Bronchial epithelial cell (primary cell): ENCODE results near the gene TMEM43. TPM values are rescaled to one million over a fixed set of nuclear protein-coding genes. Genes with fewer than 3 reads are reported as not detected.

Source experiments
- DNase-seq: peaks from one replicate; pipeline ENCODE4 v3.0.0-alpha.2; 2010; ENCODE audit warnings: low read depth
- FAIRE-seq: peaks from 2 replicates; lab custom pipeline; 2011; peaks lifted over from hg19 to GRCh38; lab: Jason Lieb, UNC
- H3K27me3 ChIP-seq: 2 replicates; pipeline ENCODE4 v1.5.1; 2011; ENCODE audit warnings: low read length; ENCODE audit not compliant: control insufficient read depth, insufficient read depth
- H3K36me3 ChIP-seq: 2 replicates; pipeline ENCODE4 v1.5.1; 2011; ENCODE audit warnings: low read length; ENCODE audit not compliant: control insufficient read depth, insufficient read depth
- H3K4me3 ChIP-seq: 2 replicates; pipeline ENCODE4 v1.5.1; 2011; ENCODE audit warnings: mild to moderate bottlenecking, low read depth, low read length, control low read depth
- total RNA-seq: library from RNA; depleted of rRNA; stranded (reverse); fragments of >200 nt; gene quantifications from 2 replicates; pipeline ENCODE4 v1.2.1, GENCODE V29; 2014
- TF ChIP-seq, protein P1 (sequence below): IDR thresholded peaks from 2 replicates; pipeline ENCODE4 v1.5.1; 2011; ENCODE audit warnings: mild to moderate bottlenecking, moderate library complexity, low read length, control low read depth, inconsistent platforms; ENCODE audit not compliant: insufficient read depth, severe bottlenecking

TMEM43 gene
- total RNA-seq, 1 donor from 2014 or later, result 88.5 TPM

DNA sequence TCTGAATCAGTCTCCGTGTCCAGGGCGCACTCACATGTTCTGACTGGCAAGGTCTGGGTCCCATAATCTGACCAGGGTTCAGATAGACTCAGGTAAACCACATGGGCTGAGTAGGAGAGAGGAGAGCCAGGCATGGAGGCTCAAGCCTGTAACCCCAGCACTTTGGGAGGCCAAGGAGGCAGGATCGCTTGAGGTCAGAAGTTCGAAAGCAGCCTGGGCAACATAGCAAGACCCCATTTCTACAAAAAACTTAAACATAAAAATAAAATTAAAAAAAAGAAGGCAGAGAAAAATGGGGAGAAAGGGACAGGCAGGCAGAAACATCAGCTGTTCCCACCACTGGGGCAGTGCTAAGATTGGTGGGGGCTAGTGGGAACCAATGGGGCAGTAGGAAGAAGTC lies 5.4 kb downstream of the TMEM43 start:
- Histone ChIP-seq H3K36me3 (peaks cover 55% of the 10 kb centered on the region), H3K4me3 (no peak overlapping the region), H3K27me3 (no peaks in the 10 kb centered on the region)
- no peak for FAIRE-seq
- DNase-seq, result no peak
- TF ChIP-seq, protein P1, sequence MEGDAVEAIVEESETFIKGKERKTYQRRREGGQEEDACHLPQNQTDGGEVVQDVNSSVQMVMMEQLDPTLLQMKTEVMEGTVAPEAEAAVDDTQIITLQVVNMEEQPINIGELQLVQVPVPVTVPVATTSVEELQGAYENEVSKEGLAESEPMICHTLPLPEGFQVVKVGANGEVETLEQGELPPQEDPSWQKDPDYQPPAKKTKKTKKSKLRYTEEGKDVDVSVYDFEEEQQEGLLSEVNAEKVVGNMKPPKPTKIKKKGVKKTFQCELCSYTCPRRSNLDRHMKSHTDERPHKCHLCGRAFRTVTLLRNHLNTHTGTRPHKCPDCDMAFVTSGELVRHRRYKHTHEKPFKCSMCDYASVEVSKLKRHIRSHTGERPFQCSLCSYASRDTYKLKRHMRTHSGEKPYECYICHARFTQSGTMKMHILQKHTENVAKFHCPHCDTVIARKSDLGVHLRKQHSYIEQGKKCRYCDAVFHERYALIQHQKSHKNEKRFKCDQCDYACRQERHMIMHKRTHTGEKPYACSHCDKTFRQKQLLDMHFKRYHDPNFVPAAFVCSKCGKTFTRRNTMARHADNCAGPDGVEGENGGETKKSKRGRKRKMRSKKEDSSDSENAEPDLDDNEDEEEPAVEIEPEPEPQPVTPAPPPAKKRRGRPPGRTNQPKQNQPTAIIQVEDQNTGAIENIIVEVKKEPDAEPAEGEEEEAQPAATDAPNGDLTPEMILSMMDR, result no peak

DNA sequence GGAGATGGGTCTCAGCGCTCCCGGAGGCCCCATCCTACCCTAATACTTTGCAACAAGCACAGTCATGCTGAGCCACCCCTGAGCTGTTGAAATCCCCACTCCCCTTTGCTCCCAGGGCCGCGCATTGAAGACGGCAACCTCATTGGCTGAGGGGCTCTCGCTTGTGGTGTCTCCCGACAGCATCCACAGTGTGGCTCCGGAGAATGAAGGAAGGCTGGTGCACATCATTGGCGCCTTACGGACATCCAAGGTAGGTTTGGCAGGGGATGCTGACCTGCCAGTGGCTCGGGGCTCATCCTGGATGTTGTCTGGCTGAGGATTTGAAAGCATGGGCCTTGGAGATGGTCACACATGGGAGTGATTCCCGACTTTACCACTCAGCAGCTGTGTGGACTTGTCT lies 5.9 kb downstream of the TMEM43 start:
- Histone ChIP-seq H3K27me3 (no peaks in the 10 kb centered on the region), H3K4me3 (no peak overlapping the region), H3K36me3 (peaks cover 57% of the 10 kb centered on the region)
- DNase-seq (no peak), FAIRE-seq (no peak)
- TF ChIP-seq, protein P1, result no peak

DNA sequence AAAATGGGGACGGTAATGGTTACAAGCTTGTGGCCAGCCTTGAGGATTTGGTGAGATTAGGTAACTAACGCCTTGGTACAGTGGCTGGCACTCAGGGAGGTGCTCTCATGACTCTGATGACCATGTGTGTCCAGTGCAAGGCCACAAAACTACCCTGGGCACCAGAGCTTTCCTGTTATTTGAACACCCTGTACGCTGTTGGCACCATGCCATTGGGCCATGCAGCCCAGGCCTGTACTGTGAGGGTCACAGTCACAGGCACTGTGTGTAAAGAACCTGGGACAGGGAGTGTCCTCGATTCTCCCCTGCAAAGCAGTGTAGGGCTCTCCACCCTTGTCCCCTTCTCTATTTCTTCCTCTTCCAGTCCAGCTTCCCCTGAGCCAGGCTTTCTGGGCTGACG lies 6.3 kb downstream of the TMEM43 start:
- DNase-seq (no peak), FAIRE-seq (no peak)
- Histone ChIP-seq H3K27me3 (no peaks in the 10 kb centered on the region), H3K4me3 (no peak overlapping the region), H3K36me3 (peaks cover 58% of the 10 kb centered on the region)
- TF ChIP-seq, protein P1, result no peak

DNA sequence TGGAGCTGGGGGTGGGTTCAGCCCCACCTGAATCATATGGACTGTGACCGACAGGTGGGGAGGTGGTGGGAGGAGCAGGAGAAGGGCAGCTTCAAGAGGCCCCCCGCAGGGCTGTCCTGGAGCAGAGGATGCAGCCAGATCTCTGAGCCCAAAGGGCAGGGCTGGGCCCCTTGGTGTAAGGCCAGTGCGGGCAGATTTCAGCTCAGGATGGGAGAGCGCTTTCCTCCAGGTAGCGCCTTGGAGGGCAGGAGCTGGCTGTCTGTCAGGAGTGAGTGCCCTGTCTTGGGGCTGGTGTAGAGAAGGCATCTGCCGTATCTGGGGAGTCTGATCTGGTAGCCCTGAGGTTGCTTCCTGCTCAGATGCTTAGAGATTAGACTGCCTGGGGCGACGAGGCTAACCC lies 7.3 kb downstream of the TMEM43 start:
- Histone ChIP-seq H3K4me3 (no peak overlapping the region), H3K36me3 (peaks cover 57% of the 10 kb centered on the region), H3K27me3 (no peaks in the 10 kb centered on the region)
- DNase-seq, result no peak
- TF ChIP-seq, protein P1, result no peak
- no peak for FAIRE-seq

DNA sequence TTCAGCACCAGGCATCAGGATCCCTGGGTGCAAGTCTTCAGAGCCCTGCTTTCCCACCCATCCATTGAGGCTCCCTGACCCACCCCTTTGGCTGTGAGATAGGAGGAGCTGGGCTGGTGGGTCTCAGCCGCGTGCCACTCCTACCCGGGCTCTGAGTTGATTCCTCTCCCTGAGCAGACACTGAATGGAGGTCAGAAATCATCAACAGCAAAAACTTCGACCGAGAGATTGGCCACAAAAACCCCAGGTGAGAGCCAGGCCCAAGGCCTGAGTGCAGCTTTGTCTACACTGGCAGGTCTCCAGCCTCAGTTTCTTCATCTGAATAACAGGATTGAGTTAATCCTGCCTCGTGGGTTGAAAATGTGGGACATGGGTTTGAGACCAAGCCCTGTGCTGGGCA lies 7.8 kb downstream of the TMEM43 start:
- TF ChIP-seq, protein P1, result no peak
- DNase-seq, result no peak
- peak; percentile 23 for FAIRE-seq
- Histone ChIP-seq H3K36me3 (peaks cover 54% of the 10 kb centered on the region), H3K27me3 (no peaks in the 10 kb centered on the region), H3K4me3 (no peak overlapping the region)

DNA sequence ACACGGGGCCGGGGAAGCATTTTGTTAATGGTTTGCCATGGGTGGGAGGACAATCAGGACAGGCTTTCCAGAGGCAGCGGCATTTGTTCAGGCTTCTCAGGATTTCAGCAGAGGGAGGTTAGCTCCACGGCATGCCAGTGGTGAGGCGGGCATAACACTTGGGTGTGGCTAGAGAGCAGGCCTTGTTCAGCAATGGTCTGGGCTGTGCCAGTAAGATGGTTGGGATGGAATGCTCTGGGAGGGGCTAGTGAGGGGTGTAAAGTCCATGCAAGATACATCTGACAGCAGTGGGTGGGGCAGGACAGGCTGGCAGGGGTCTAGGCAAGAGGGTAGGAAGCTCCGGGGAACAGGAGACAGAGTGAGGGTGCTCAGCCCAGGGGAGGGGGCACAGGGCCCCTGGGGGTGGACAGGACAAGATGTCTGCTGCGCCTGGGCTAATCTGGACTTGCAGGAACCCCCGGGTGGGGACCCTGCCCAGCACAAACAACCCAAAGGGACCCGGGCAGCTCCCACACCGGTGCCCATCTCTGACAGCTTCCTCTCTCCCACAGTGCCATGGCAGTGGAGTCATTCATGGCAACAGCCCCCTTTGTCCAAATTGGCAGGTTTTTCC lies 8.4 kb downstream of the TMEM43 start:
- no peak for FAIRE-seq
- Histone ChIP-seq H3K27me3 (no peaks in the 10 kb centered on the region), H3K36me3 (peaks cover 50% of the 10 kb centered on the region), H3K4me3 (no peak overlapping the region)
- TF ChIP-seq, protein P1, result no peak
- no peak for DNase-seq
